ENCODE data around the gene DUS4L.

- TF ChIP-seq CTCF (IDR thresholded peaks at IDR 0.05), result no peak
- no peak for TF ChIP-seq EP300 (IDR thresholded peaks at IDR 0.05)
Observed at GRCh38 chr7:107570298-107570697, 6.5 kb downstream of the DUS4L start.

Data from tibial nerve (tissue), 4 donors.